WERI-Rb-1 (cell line): ENCODE results near the gene NPAS3.

Experiments used
- DNase-seq: peaks from one replicate; pipeline ENCODE4 v3.0.0-alpha.2; 2020
- H3K27ac ChIP-seq: fragments of 250-450 bp; sonication (Bioruptor Pico); 2 replicates; pipeline ENCODE4 v1.5.1; 2020; ENCODE audit warnings: mild to moderate bottlenecking, moderate library complexity
- H3K27me3 ChIP-seq: fragments of 250-450 bp; sonication (Bioruptor Pico); 2 replicates; pipeline ENCODE4 v1.5.1; 2021; ENCODE audit warnings: mild to moderate bottlenecking, low read depth, moderate library complexity; ENCODE audit not compliant: insufficient read depth, severe bottlenecking
- H3K36me3 ChIP-seq: fragments of 250-450 bp; sonication (Bioruptor Pico); 2 replicates; pipeline ENCODE4 v1.5.1; 2020; ENCODE audit warnings: mild to moderate bottlenecking, moderate library complexity
- H3K4me3 ChIP-seq: 2 replicates; pipeline ENCODE4 v1.5.1; 2011; ENCODE audit warnings: low read depth, mild to moderate bottlenecking, control low read depth, low read length
- H3K9me3 ChIP-seq: fragments of 250-450 bp; sonication (Bioruptor Pico); 2 replicates; pipeline ENCODE4 v1.5.1; 2021; ENCODE audit warnings: mild to moderate bottlenecking, moderate library complexity; ENCODE audit not compliant: severe bottlenecking
- CTCF ChIP-seq: IDR thresholded peaks from 2 replicates; pipeline ENCODE4 v1.5.1; 2011; ENCODE audit warnings: low read depth, mild to moderate bottlenecking, control low read depth, inconsistent platforms, low read length

NPAS3 gene

DNA sequence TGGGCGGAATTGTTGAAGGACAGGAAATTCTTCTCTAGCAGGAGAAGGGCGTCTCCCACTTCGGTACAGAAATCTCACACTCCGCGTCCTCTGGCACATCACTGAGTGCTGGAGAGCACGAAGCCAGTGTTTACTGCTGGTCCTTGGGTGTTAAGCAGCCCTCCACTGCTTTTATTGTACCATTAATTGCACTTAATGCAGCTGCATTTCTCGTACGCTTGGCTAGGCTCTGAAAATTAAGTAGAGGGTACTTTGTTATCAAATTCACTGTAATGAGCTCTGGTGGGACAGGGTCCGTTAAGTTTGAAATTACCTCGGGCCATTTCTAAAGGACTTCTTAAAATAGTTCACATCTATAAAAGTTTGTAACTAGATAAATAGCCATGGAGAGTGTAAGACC is 411.2 kb downstream of the NPAS3 start:
- H3K9me3 ChIP-seq: no peaks in the 10 kb centered on the region
- no peak overlapping the region for H3K27ac ChIP-seq
- H3K36me3 ChIP-seq: no peaks in the 10 kb centered on the region
- no peak for DNase-seq
- TF ChIP-seq CTCF: no peak
- no peak overlapping the region for H3K4me3 ChIP-seq
- no peaks in the 10 kb centered on the region for H3K27me3 ChIP-seq

- no peaks in the 10 kb centered on the region for H3K27me3 ChIP-seq
- no peaks in the 10 kb centered on the region for H3K36me3 ChIP-seq
- TF ChIP-seq CTCF: no peak
- H3K27ac ChIP-seq: no peak overlapping the region
- no peak overlapping the region for H3K4me3 ChIP-seq
- DNase-seq: no peak
- no peaks in the 10 kb centered on the region for H3K9me3 ChIP-seq
Observed at GRCh38 chr14:33350366-33350990, 411.8 kb downstream of the NPAS3 start.

- Histone ChIP-seq H3K27me3 (no peaks in the 10 kb centered on the region), H3K4me3 (no peak overlapping the region), H3K9me3 (no peaks in the 10 kb centered on the region), H3K36me3 (no peaks in the 10 kb centered on the region), H3K27ac (no peak overlapping the region)
- no peak for TF ChIP-seq CTCF
- no peak for DNase-seq
Observed at GRCh38 chr14:33352821-33353220, 414.1 kb downstream of the NPAS3 start.

DNA sequence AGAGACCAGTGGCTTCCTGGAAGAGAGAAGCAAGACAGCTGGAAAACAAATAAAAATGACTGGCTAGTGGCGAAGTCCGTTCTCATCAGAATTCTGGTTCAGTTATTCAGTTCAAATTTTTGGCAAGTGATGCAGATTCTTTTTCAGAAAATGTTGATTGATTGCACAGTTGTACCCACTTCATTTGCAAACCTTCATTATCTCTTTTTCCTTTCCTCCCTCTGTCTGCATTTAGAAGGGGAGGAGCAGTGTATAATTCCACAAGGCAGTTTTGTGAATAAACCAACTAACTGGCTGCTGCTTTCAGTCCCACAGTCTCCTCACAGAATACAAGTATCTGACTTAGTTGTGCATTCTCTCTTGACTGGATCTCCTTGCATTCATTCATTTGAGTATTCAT is 417.5 kb downstream of the NPAS3 start:
- DNase-seq: no peak
- Histone ChIP-seq H3K9me3 (no peaks in the 10 kb centered on the region), H3K27ac (no peak overlapping the region), H3K36me3 (no peaks in the 10 kb centered on the region), H3K4me3 (no peak overlapping the region), H3K27me3 (no peaks in the 10 kb centered on the region)
- TF ChIP-seq CTCF: no peak

DNA sequence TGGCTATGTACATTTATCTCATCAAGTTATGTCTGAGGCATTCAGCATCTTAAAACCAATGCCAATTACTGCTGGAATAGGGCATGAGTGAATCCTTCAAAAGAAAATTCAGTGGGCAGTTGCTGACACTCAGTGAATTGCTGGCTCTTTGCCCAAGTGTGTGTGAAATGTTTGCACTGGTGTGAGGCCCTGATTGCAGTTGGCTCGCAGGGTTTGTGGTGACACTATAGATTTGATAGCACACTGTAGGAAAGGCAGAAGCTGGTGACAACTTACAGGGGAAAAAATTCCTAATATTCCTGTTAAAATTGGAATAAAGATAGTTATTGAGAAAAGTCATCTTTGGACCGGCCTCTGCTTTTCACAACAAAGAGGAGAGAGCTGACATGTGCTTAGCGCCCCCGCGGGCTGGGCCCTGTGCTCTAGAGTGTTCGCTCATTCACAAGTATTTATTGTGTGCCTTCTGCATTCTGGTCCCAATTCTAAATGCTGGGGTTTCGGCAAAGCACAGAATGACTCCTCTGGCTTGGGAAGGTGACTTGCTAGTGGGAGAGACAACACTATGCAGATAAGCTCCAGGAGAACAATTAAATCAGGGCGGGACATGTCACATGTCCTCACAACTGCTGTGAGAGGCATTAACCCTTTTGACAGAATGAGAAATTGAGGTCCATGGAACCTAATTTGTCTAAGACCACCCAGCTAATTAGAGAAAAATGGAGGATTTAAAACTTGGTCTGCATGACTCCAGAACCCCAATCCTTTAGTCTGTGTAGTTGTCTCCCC is 418.7 kb downstream of the NPAS3 start:
- no peaks in the 10 kb centered on the region for H3K36me3 ChIP-seq
- no peak overlapping the region for H3K27ac ChIP-seq
- no peak for TF ChIP-seq CTCF
- no peaks in the 10 kb centered on the region for H3K27me3 ChIP-seq
- H3K9me3 ChIP-seq: no peaks in the 10 kb centered on the region
- DNase-seq: no peak
- H3K4me3 ChIP-seq: no peak overlapping the region
